Measurements from ENCODE around the gene THAP5.
A peak's percentile ranks its signal among the peaks of the same experiment; 100 is the strongest.

Gene THAP5

DNA sequence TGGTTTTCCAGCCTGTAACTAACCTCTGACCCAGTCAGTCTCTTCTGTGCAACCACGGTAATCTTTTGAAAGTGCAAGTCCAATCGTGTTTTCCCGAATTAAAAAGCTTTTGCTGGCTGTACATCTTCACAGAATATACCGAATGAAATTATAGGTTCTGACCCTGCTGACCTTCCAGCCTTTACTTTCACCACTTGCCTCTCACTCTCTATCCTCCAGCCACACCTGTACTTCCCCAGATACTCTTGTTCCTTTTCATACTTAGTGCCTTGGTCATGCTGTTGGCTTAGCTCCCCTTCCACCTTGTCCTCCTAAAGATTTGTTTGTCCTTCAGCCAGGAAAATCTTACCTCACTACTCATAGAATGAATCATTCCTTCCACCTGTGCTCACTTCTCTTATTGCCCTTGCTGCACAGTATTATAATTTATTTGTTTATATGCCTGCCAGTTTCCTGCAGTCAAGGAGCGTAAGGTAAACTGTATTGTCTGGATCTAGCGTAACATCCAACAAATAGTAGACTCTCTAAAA lies 41.3 kb downstream of the THAP5 start:
- no peak for DNase-seq

GRCh38 chr7:108526768-108527017 lies 42.8 kb downstream of the THAP5 start:
- DNase-seq, result no peak

- peak; percentile 98 to 99 for DNase-seq
Measured at GRCh38 chr7:108525985-108526767, 43.3 kb downstream of the THAP5 start, which contains the start of gene PNPLA8. TSS of gene PNPLA8 (minus strand) at chr7:108526135. CDS start at chr7:108515491, 10,644 bp downstream.

GRCh38 chr7:108525327-108525984 lies 44.0 kb downstream of the THAP5 start:
- DNase-seq, result peak; percentile 83 to 89

DNA sequence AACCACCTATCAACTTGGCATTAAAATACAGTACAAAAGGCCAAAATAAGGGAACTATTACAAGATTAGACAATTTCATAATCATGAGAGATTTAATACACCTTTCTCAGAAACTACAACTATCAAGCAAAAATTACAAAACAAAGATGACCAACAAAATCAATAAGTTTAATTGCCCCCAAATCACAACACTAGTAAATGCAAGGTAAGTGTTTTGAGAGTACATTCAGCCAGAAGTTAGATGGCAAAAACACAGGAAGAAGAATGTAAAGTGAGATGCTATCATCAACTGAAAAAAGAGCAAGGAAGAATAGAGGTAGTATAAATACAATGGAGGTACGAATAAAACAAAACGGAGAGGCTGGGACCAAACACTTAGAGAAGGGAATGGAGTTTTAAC lies 46.7 kb downstream of the THAP5 start:
- DNase-seq, result no peak

DNA sequence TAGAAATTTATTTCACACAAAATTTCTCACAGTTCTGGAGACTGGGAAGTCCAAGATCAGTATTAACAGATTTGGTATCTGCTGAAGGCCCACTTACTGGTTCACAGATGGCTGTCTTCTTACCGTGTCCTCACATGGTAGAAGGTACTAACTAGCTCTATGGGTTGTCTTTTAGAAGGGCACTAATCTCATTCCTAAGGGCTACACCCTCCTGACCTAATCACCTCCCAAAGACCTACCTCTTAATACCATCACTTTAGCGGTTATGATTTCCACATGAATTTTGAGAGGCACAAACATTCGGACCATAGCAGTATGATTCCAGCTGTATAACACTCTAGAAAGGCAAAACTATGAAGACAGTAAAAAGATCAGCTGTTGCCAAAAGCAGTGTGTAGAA lies 51.6 kb downstream of the THAP5 start:
- no peak for DNase-seq

DNA sequence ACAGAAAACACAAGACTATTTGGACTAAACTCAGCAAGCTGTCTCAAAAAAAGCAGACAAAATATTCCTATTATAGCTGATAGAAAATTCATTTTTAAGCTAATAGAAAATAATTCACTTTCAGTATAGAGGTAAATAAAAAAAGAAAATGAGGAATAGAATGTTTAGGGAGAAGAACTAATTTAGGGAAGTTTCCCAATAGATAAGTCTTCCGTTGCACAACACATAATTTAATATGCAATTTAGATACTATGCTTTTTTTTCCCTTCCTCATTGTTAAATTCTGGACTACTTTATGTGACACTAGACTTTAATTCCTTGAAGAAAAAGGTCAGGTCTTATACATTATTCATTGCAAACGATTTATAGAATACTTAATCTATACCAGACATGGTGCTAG lies 53.9 kb downstream of the THAP5 start:
- no peak for DNase-seq

DNA sequence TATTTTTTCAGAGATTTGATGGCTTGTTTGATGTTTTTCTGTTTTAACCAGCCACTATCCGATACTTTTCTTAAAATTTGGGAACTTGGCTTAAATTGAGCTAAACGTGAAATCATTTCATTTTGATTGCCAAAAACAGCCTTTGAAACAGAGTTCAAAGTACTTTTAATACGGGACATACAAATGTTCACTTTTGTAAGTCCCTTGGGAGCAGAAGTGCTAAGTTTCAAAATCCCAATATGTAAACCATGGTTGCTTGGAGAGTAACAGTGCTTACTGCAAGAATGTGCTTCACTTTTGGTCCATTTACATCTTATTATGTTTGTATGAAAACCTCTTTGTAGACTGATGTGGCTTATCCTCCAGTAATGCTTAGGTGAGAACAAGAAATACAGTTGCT lies 54.5 kb downstream of the THAP5 start:
- no peak for DNase-seq
